ENCODE results near the gene ATP13A3. TPM values are rescaled to one million over a fixed set of nuclear protein-coding genes. Genes with fewer than 3 reads are reported as not detected.

Gene ATP13A3
- total RNA-seq, 1 experiment from 2014 or later, result 119 TPM

GRCh38 chr3:194466761-194467356 lies 19.9 kb downstream of the ATP13A3 start:
- Mint-ChIP-seq H3K27ac (ENCODE audit: low read depth, unreplicated experiment) (peak overlapping the region; percentile 16), H3K27me3 (ENCODE audit: insufficient read depth, unreplicated experiment) (no peaks in the 10 kb centered on the region), H3K4me1 (ENCODE audit: insufficient read depth, unreplicated experiment) (peaks cover 10% of the 10 kb centered on the region), H3K4me3 (ENCODE audit: unreplicated experiment) (no peak overlapping the region), H3K9me3 (ENCODE audit: unreplicated experiment) (no peaks in the 10 kb centered on the region), H3K36me3 (ENCODE audit: insufficient read depth, unreplicated experiment) (no peaks in the 10 kb centered on the region)
- no TSS peak for BruUV-seq (replicated peaks)
- CTCF ChIA-PET, result interaction anchor here (0.9 to 3.3 kb wide), 2 partner anchors 107 to 127 kb away, joined by 3 to 16 read pairs; no protein-coding TSS in a partner anchor
- intact Hi-C loops (cut with micrococcal nuclease), result no loop called here
- DNase-seq (ENCODE audit: unreplicated experiment), result peak; percentile 21
- POLR2A ChIA-PET, result interaction anchor here (0.7 to 1.5 kb wide), 7 partner anchors 10 to 127 kb away, joined by 3 to 5 read pairs (median 3); no protein-coding TSS in a partner anchor
- no peak for TF ChIP-seq CTCF (IDR thresholded peaks at IDR 0.05; ENCODE audit: unreplicated experiment)

GRCh38 chr3:194465920-194466570 lies 20.8 kb downstream of the ATP13A3 start:
- H3K9me3 Mint-ChIP-seq (ENCODE audit: unreplicated experiment), result no peaks in the 10 kb centered on the region
- no peak overlapping the region for H3K27ac Mint-ChIP-seq (ENCODE audit: low read depth, unreplicated experiment)
- H3K27me3 Mint-ChIP-seq (ENCODE audit: insufficient read depth, unreplicated experiment), result no peaks in the 10 kb centered on the region
- DNase-seq (ENCODE audit: unreplicated experiment), result no peak
- BruUV-seq (replicated peaks), result no TSS peak
- ChIA-PET CTCF (interaction anchor here (0.7 to 3.3 kb wide), 4 partner anchors 112 to 638 kb away, joined by 3 to 16 read pairs (median 3); partner anchors contain the start of gene LSG1), POLR2A (interaction anchor here (0.7 to 1.5 kb wide), 3 partner anchors 11 to 23 kb away, joined by 3 to 4 read pairs (median 3); no protein-coding TSS in a partner anchor)
- intact Hi-C loops (cut with micrococcal nuclease), result no loop called here
- H3K4me3 Mint-ChIP-seq (ENCODE audit: unreplicated experiment), result no peak overlapping the region
- H3K36me3 Mint-ChIP-seq (ENCODE audit: insufficient read depth, unreplicated experiment), result no peaks in the 10 kb centered on the region
- TF ChIP-seq CTCF (IDR thresholded peaks at IDR 0.05; ENCODE audit: unreplicated experiment), result no peak
- H3K4me1 Mint-ChIP-seq (ENCODE audit: insufficient read depth, unreplicated experiment), result peaks cover 5% of the 10 kb centered on the region

- Mint-ChIP-seq H3K27me3 (ENCODE audit: insufficient read depth, unreplicated experiment) (no peaks in the 10 kb centered on the region), H3K4me1 (ENCODE audit: insufficient read depth, unreplicated experiment) (peaks cover 5% of the 10 kb centered on the region), H3K27ac (ENCODE audit: low read depth, unreplicated experiment) (no peak overlapping the region), H3K9me3 (ENCODE audit: unreplicated experiment) (no peaks in the 10 kb centered on the region), H3K36me3 (ENCODE audit: insufficient read depth, unreplicated experiment) (peaks cover 2% of the 10 kb centered on the region), H3K4me3 (ENCODE audit: unreplicated experiment) (no peak overlapping the region)
- intact Hi-C loops (cut with micrococcal nuclease), result no loop called here
- no TSS peak for BruUV-seq (replicated peaks)
- no peak for TF ChIP-seq CTCF (IDR thresholded peaks at IDR 0.05; ENCODE audit: unreplicated experiment)
- DNase-seq (ENCODE audit: unreplicated experiment), result no peak
- CTCF ChIA-PET, result interaction anchor here (0.7 to 3.3 kb wide), 3 partner anchors 129 to 639 kb away, joined by 3 to 16 read pairs (median 3); partner anchors contain the start of gene LSG1
- POLR2A ChIA-PET, result interaction anchor here (0.7 kb wide), 1 partner anchor 25 kb away, joined by 3 read pairs; no protein-coding TSS in a partner anchor
Measured at GRCh38 chr3:194465246-194465645, 21.6 kb downstream of the ATP13A3 start.

GRCh38 chr3:194464692-194465091 lies 22.1 kb downstream of the ATP13A3 start:
- peaks cover 7% of the 10 kb centered on the region for H3K36me3 Mint-ChIP-seq (ENCODE audit: insufficient read depth, unreplicated experiment)
- intact Hi-C loops (cut with micrococcal nuclease), result no loop called here
- H3K27me3 Mint-ChIP-seq (ENCODE audit: insufficient read depth, unreplicated experiment), result no peaks in the 10 kb centered on the region
- ChIA-PET CTCF (no interaction called here), POLR2A (interaction anchor here (0.7 kb wide), 1 partner anchor 25 kb away, joined by 3 read pairs; no protein-coding TSS in a partner anchor)
- peaks cover 5% of the 10 kb centered on the region for H3K4me1 Mint-ChIP-seq (ENCODE audit: insufficient read depth, unreplicated experiment)
- DNase-seq (ENCODE audit: unreplicated experiment), result no peak
- TF ChIP-seq CTCF (IDR thresholded peaks at IDR 0.05; ENCODE audit: unreplicated experiment), result no peak
- H3K27ac Mint-ChIP-seq (ENCODE audit: low read depth, unreplicated experiment), result no peak overlapping the region
- no peaks in the 10 kb centered on the region for H3K9me3 Mint-ChIP-seq (ENCODE audit: unreplicated experiment)
- no peak overlapping the region for H3K4me3 Mint-ChIP-seq (ENCODE audit: unreplicated experiment)
- no TSS peak for BruUV-seq (replicated peaks)

Data from MCF 10A (cell line).